MM.1S (cell line): ENCODE results near the gene PRG3.

Experiments
- DNase-seq: peaks from one replicate; pipeline ENCODE4 v3.0.0-alpha.2; 2015
- H2AFZ ChIP-seq: fragments of 300-600 bp; sonication (generic); 2 replicates; pipeline ENCODE4 v1.6.0; 2016; ENCODE audit warnings: antibody characterized with exemption, low read length
- H3F3A ChIP-seq: fragments of 300-600 bp; sonication (generic); 2 replicates; pipeline ENCODE4 v1.6.1; 2016; ENCODE audit warnings: mild to moderate bottlenecking, antibody characterized with exemption, low read length, moderate library complexity, mixed read lengths; ENCODE audit not compliant: insufficient read depth
- H3K27ac ChIP-seq: fragments of 300-600 bp; sonication (generic); 2 replicates; pipeline ENCODE4 v1.5.1; 2016; ENCODE audit warnings: mild to moderate bottlenecking, low read length
- H3K27me3 ChIP-seq: fragments of 300-600 bp; sonication (generic); replicated peaks from 2 replicates; pipeline ENCODE4 v1.6.0; 2016; ENCODE audit warnings: low read length; ENCODE audit not compliant: insufficient read depth
- H3K36me3 ChIP-seq: fragments of 300-600 bp; sonication (generic); replicated peaks from 2 replicates; pipeline ENCODE4 v1.6.1; 2016; ENCODE audit warnings: mild to moderate bottlenecking, low read length, mixed read lengths; ENCODE audit not compliant: insufficient read depth
- H3K4me1 ChIP-seq: fragments of 300-600 bp; sonication (generic); 2 replicates; pipeline ENCODE4 v1.6.1; 2016; ENCODE audit warnings: low read length, mixed read lengths
- H3K4me2 ChIP-seq: fragments of 300-600 bp; sonication (generic); 2 replicates; pipeline ENCODE4 v1.6.0; 2016; ENCODE audit warnings: low read depth, low read length
- H3K4me3 ChIP-seq: fragments of 300-600 bp; sonication (generic); 2 replicates; pipeline ENCODE4 v1.5.1; 2016; ENCODE audit warnings: low read length, mixed read lengths
- H3K79me2 ChIP-seq: fragments of 300-600 bp; sonication (generic); 2 replicates; pipeline ENCODE4 v1.6.1; 2016; ENCODE audit warnings: mixed run types, low read length, mixed read lengths
- H3K9ac ChIP-seq: fragments of 300-600 bp; sonication (generic); 2 replicates; pipeline ENCODE4 v1.6.1; 2016; ENCODE audit warnings: low read length, mixed read lengths
- H3K9me2 ChIP-seq: fragments of 300-600 bp; sonication (generic); replicated peaks from 2 replicates; pipeline ENCODE4 v1.6.1; 2016; ENCODE audit warnings: mild to moderate bottlenecking, low read length, mixed read lengths; ENCODE audit not compliant: insufficient read depth
- H3K9me3 ChIP-seq: fragments of 300-600 bp; sonication (generic); replicated peaks from 2 replicates; pipeline ENCODE4 v1.6.1; 2016; ENCODE audit warnings: mild to moderate bottlenecking, low read length, mixed read lengths; ENCODE audit not compliant: insufficient read depth
- H4K20me1 ChIP-seq: fragments of 300-600 bp; sonication (generic); 2 replicates; pipeline ENCODE4 v1.6.1; 2016; ENCODE audit warnings: mild to moderate bottlenecking, low read length, moderate library complexity, mixed read lengths; ENCODE audit not compliant: insufficient read depth
- EZH2 ChIP-seq: fragments of 300-600 bp; sonication (generic); optimal IDR thresholded peaks from 2 replicates; pipeline ENCODE3; 2017; ENCODE audit warnings: low read depth, mild to moderate bottlenecking, antibody characterized with exemption, low read length, mixed read lengths
- EZH2phosphoT487 ChIP-seq: fragments of 300-600 bp; sonication (generic); IDR thresholded peaks from 2 replicates; pipeline ENCODE4 v1.6.1; 2018; ENCODE audit warnings: antibody characterized with exemption, low read length
- TF ChIP-seq, protein P1 (sequence below): fragments of 300-600 bp; sonication (generic); IDR thresholded peaks from 2 replicates; pipeline ENCODE4 v1.5.1; 2016; ENCODE audit warnings: antibody characterized with exemption, low read length, mixed read lengths

PRG3 gene

DNA sequence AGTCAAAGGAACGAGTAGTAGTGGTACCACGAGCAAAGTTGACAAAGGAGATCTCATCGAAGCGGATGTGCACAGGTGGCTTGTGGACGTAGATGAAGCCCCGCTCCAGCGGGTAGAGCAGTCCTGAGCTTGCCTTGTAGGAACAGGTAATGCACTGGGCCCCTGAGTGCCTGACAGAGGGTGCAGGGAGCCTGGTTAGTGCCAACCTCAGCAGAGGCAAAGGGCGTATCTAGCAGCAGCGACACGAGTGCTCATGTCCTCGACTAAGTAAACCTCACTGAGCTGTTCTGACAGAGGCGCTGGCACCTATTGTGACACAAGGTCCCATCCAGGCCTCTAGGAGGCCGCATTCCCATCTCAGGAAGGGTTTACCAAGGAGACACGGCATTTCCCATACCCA, 49.2 kb downstream of the PRG3 start:
- no peak overlapping the region for H3K4me3 ChIP-seq
- H3F3A ChIP-seq: peaks cover 11% of the 10 kb centered on the region; the same call in 1 of the 2 replicates
- peaks cover 29% of the 10 kb centered on the region for H3K4me1 ChIP-seq
- H3K27me3 ChIP-seq: no peaks in the 10 kb centered on the region
- H3K79me2 ChIP-seq: peaks cover 65% of the 10 kb centered on the region
- H3K4me2 ChIP-seq: no peak overlapping the region
- no peak overlapping the region for H3K27ac ChIP-seq
- no peaks in the 10 kb centered on the region for H3K9me3 ChIP-seq
- no peak for DNase-seq
- no peak for TF ChIP-seq EZH2phosphoT487
- TF ChIP-seq, protein P1, sequence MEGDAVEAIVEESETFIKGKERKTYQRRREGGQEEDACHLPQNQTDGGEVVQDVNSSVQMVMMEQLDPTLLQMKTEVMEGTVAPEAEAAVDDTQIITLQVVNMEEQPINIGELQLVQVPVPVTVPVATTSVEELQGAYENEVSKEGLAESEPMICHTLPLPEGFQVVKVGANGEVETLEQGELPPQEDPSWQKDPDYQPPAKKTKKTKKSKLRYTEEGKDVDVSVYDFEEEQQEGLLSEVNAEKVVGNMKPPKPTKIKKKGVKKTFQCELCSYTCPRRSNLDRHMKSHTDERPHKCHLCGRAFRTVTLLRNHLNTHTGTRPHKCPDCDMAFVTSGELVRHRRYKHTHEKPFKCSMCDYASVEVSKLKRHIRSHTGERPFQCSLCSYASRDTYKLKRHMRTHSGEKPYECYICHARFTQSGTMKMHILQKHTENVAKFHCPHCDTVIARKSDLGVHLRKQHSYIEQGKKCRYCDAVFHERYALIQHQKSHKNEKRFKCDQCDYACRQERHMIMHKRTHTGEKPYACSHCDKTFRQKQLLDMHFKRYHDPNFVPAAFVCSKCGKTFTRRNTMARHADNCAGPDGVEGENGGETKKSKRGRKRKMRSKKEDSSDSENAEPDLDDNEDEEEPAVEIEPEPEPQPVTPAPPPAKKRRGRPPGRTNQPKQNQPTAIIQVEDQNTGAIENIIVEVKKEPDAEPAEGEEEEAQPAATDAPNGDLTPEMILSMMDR: no peak
- no peak for TF ChIP-seq EZH2
- no peak overlapping the region for H3K9ac ChIP-seq
- peaks cover 18% of the 10 kb centered on the region for H3K36me3 ChIP-seq
- no peaks in the 10 kb centered on the region for H3K9me2 ChIP-seq
- no peak overlapping the region for H2AFZ ChIP-seq
- no peaks in the 10 kb centered on the region for H4K20me1 ChIP-seq

DNA sequence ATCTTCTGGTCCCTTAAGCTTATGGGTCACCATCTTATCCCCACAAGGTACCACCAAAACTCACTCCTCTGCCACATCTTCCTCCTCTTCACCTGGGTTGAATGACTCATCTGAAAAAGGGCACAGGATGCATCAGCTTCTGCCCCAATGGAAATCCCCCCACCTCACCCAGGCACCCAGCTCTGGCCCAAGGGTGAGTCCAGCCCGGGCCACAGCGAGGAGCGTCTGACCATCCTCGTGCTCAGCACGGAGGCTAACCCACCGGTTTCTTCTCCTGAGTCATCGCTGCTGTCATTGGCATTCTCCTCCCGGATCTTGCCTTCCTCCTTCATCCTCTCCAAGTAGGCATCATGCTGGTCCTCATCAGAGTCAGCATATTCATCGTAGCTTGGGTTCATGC, 50.9 kb downstream of the PRG3 start:
- Histone ChIP-seq H3K79me2 (peaks cover 55% of the 10 kb centered on the region), H3K9ac (no peak overlapping the region), H3K4me3 (no peak overlapping the region), H3K27me3 (no peaks in the 10 kb centered on the region), H3K4me2 (no peak overlapping the region), H3K4me1 (peaks cover 39% of the 10 kb centered on the region), H4K20me1 (no peaks in the 10 kb centered on the region), H3F3A (peaks cover 25% of the 10 kb centered on the region), H3K36me3 (peaks cover 18% of the 10 kb centered on the region), H3K27ac (no peak overlapping the region), H2AFZ (no peak overlapping the region), H3K9me2 (no peaks in the 10 kb centered on the region), H3K9me3 (no peaks in the 10 kb centered on the region)
- DNase-seq: no peak
- TF ChIP-seq EZH2 (no peak), EZH2phosphoT487 (no peak)
- TF ChIP-seq, protein P1: no peak

DNA sequence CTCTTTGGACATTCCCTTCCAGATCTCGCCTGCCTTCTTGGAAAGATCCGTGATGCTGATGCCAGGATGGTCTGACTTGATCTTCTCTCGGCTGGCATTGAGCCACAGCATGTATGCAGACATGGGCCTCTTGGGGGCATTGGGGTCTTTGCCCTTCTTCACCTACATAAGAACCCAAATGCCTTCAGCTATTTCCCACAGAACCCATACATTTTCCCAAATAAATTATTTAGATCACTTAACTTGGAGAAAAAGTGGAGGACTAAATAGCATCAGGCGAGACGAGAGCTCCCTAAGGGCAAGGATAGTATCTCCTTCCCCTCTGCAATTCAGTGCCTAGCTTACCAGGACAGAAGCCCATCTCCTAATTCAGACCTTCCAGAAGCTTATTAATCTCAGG, 53.2 kb downstream of the PRG3 start:
- no peaks in the 10 kb centered on the region for H4K20me1 ChIP-seq
- H3K9me3 ChIP-seq: no peaks in the 10 kb centered on the region
- no peak overlapping the region for H3K4me3 ChIP-seq
- H3K4me1 ChIP-seq: peaks cover 30% of the 10 kb centered on the region
- TF ChIP-seq, protein P1: no peak
- TF ChIP-seq EZH2phosphoT487: no peak
- no peak for TF ChIP-seq EZH2
- H3K4me2 ChIP-seq: no peak overlapping the region
- peaks cover 32% of the 10 kb centered on the region for H3K79me2 ChIP-seq
- H3K36me3 ChIP-seq: peaks cover 11% of the 10 kb centered on the region; the same call in 1 of the 2 replicates
- no peak overlapping the region for H3K27ac ChIP-seq
- peaks cover 25% of the 10 kb centered on the region for H3F3A ChIP-seq
- no peak overlapping the region for H2AFZ ChIP-seq
- DNase-seq: no peak
- H3K27me3 ChIP-seq: no peaks in the 10 kb centered on the region
- H3K9me2 ChIP-seq: no peaks in the 10 kb centered on the region
- H3K9ac ChIP-seq: no peak overlapping the region
